Esophagus squamous epithelium (tissue), 4 donors: ENCODE data around the gene PPM1N.

Experiments used
- POLR2A ChIP-seq, 4 donors: fragments of 450-650 bp; IDR thresholded peaks; one replicate each; pipeline ENCODE4 v1.6.1; 2017; ENCODE audit warnings: antibody characterized with exemption in 4 of 4, mild to moderate bottlenecking in 4 of 4, moderate library complexity in 3 of 4
- TF ChIP-seq, protein P1 (sequence below), 6 experiments: fragments of 450-650 bp in 4 of 6; fragments of 200-600 bp in 2 of 6; sonication (generic) in 2 of 6; IDR thresholded peaks; one replicate each; pipeline ENCODE4 v1.5.1; 2016 to 2019; ENCODE audit warnings: antibody characterized with exemption in 6 of 6, mild to moderate bottlenecking in 4 of 6, moderate library complexity in 4 of 6

DNA sequence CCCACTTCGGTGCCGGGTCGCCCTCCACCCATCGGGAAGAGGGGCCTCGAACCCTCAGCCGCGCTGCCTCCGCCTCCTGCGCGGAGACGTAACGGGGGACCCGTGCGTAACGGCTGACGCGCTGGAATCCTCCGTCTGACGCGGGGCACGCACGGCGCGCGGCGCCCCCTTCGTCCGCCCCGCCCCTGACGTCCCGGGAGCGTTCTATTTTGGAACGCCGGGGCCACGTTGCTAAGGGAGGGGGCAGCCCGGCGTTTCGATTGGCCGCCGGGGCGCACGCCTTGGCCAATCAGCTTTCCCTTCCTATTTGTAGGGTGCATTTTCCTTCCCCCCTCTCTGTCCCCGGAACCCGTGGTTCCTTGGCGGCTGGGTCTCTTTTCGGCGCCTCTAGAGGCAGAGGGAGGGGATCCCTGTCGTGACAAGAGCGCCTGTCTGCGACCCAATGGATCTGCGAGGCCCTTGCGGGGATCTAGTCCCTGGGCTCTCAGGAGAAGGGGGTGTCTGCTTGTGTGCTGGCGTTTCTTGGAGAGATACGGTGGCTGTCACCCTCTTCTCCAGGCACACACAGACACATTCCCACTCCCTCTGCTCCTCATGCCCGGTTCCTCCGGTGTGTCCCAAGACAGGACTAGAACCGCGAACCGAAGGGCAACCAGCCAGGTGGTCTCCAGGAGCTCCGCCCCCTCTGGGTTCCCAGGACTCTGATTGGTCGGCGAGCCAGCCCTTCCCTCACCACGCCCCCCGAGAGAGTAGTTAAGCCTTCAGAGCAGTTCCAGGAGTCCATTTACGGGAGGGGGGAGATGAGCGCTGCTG is 28.9 kb upstream of the PPM1N start:
- TF ChIP-seq, protein P1, sequence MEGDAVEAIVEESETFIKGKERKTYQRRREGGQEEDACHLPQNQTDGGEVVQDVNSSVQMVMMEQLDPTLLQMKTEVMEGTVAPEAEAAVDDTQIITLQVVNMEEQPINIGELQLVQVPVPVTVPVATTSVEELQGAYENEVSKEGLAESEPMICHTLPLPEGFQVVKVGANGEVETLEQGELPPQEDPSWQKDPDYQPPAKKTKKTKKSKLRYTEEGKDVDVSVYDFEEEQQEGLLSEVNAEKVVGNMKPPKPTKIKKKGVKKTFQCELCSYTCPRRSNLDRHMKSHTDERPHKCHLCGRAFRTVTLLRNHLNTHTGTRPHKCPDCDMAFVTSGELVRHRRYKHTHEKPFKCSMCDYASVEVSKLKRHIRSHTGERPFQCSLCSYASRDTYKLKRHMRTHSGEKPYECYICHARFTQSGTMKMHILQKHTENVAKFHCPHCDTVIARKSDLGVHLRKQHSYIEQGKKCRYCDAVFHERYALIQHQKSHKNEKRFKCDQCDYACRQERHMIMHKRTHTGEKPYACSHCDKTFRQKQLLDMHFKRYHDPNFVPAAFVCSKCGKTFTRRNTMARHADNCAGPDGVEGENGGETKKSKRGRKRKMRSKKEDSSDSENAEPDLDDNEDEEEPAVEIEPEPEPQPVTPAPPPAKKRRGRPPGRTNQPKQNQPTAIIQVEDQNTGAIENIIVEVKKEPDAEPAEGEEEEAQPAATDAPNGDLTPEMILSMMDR (IDR thresholded peaks at IDR 0.05), result no peak
- peak in 3 of 4 donors; percentile 64 to 89 (median 72) for TF ChIP-seq POLR2A (IDR thresholded peaks at IDR 0.05)
